H1 (cell line): Measurements from ENCODE around the gene ANKRD36C.
"Not testable (repeated sequence)": the region's sequence is repeated elsewhere in the genome, so short reads cannot be mapped to it uniquely, and the experiment has no call there.

Experiments
- HDAC6 ChIP-seq: IDR thresholded peaks from one replicate; pipeline ENCODE4 v1.7.1; 2012; ENCODE audit warnings: low read depth, mild to moderate bottlenecking, inconsistent platforms, low read length, moderate library complexity
- JUN ChIP-seq: IDR thresholded peaks from 2 replicates; pipeline ENCODE4 v1.6.1; 2011; ENCODE audit warnings: low read depth, mild to moderate bottlenecking, improper control_type of control experiment, low read length
- KDM1A ChIP-seq: fragments of 200-600, 300-600 bp; sonication (generic); IDR thresholded peaks from 2 replicates; pipeline ENCODE4 v1.7.1; 2016; ENCODE audit warnings: mild to moderate bottlenecking, low read length, borderline replicate concordance
- MAFK ChIP-seq: IDR thresholded peaks from 2 replicates; pipeline ENCODE4 v1.6.1; 2012; ENCODE audit warnings: low read depth, mild to moderate bottlenecking, improper control_type of control experiment, low read length
- POLR2A ChIP-seq, 2 experiments: IDR thresholded peaks; 1 replicate in 1 of 2; 2 replicates in 1 of 2; pipeline ENCODE4 v1.6.1; 2011; ENCODE audit warnings: low read depth in 2 of 2, low read length in 2 of 2, mild to moderate bottlenecking in 2 of 2; ENCODE audit errors: control extremely low read depth in 1 of 2
- POLR2AphosphoS5 ChIP-seq: IDR thresholded peaks from 2 replicates; pipeline ENCODE4 v1.6.1; 2011; ENCODE audit warnings: low read depth, low read length
- SIN3A ChIP-seq, 2 experiments: IDR thresholded peaks in 1 of 2; conservative IDR thresholded peaks in 1 of 2; 2 replicates each; pipeline ENCODE4 v1.6.1; 2011 to 2012; ENCODE audit warnings: low read length in 2 of 2, improper control_type of control experiment in 1 of 2, low read depth in 1 of 2, mild to moderate bottlenecking in 1 of 2
- SP1 ChIP-seq: IDR thresholded peaks from 2 replicates; pipeline ENCODE4 v1.6.1; 2011; ENCODE audit warnings: low read depth, low read length
- TAF1 ChIP-seq: IDR thresholded peaks from 2 replicates; pipeline ENCODE4 v1.6.1; 2011; ENCODE audit warnings: mild to moderate bottlenecking, low read depth, low read length
- TEAD4 ChIP-seq: IDR thresholded peaks from 2 replicates; pipeline ENCODE4 v1.6.1; 2012; ENCODE audit warnings: low read depth, low read length, inconsistent platforms, mixed read lengths
- TF ChIP-seq, protein P1 (sequence below), 3 experiments: IDR thresholded peaks; 1 replicate in 2 of 3; 2 replicates in 1 of 3; pipeline versions ENCODE4 v1.5.1 to v1.6.1; 2011; ENCODE audit warnings: low read length in 3 of 3, mild to moderate bottlenecking in 3 of 3, inconsistent platforms in 2 of 3, low read depth in 1 of 3, moderate library complexity in 1 of 3; ENCODE audit not compliant: insufficient read depth in 1 of 3; ENCODE audit errors: control extremely low read depth in 1 of 3
- TF ChIP-seq, protein P2 (sequence below): IDR thresholded peaks from 2 replicates; pipeline ENCODE4 v1.6.1; 2011; ENCODE audit warnings: low read depth, mild to moderate bottlenecking, low read length; ENCODE audit not compliant: insufficient read depth

DNA sequence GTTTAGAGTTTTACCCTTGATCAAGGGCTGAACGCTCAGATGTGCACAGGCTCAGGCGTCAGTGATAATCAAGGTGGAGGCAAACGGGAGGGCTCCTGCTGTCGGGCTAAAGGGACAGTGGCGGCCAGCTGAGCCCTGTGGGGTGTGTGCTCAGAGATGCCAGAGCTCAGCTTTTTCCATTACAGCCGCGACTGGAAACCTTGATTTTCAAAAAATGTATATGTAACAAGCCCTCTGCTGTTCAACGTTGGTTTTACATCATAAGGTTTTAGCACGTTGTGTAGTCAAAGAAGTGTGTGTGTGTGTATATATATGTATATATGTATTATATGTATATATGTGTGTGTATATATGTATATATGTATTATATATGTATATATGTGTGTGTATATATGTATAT is 201.4 kb downstream of the ANKRD36C start:
- TF ChIP-seq, protein P1, sequence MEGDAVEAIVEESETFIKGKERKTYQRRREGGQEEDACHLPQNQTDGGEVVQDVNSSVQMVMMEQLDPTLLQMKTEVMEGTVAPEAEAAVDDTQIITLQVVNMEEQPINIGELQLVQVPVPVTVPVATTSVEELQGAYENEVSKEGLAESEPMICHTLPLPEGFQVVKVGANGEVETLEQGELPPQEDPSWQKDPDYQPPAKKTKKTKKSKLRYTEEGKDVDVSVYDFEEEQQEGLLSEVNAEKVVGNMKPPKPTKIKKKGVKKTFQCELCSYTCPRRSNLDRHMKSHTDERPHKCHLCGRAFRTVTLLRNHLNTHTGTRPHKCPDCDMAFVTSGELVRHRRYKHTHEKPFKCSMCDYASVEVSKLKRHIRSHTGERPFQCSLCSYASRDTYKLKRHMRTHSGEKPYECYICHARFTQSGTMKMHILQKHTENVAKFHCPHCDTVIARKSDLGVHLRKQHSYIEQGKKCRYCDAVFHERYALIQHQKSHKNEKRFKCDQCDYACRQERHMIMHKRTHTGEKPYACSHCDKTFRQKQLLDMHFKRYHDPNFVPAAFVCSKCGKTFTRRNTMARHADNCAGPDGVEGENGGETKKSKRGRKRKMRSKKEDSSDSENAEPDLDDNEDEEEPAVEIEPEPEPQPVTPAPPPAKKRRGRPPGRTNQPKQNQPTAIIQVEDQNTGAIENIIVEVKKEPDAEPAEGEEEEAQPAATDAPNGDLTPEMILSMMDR (IDR thresholded peaks at IDR 0.05; ENCODE audit: control extremely low read depth in 1 of 3, insufficient read depth in 1 of 3, low read depth in 1 of 3, low read length in 3 of 3) = not testable (repeated sequence)
- TF ChIP-seq, protein P2, sequence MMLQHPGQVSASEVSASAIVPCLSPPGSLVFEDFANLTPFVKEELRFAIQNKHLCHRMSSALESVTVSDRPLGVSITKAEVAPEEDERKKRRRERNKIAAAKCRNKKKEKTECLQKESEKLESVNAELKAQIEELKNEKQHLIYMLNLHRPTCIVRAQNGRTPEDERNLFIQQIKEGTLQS = not testable (repeated sequence)
- TF ChIP-seq POLR2AphosphoS5; MAFK; SP1; POLR2A (IDR thresholded peaks at IDR 0.05; ENCODE audit: control extremely low read depth in 1 of 2, low read depth in 2 of 2, low read length in 2 of 2); TEAD4; TAF1; JUN; SIN3A (conservative IDR thresholded peaks at IDR 0.05 in 1 of 2, IDR thresholded peaks at IDR 0.05 in 1 of 2; ENCODE audit: low read depth in 1 of 2, low read length in 2 of 2); KDM1A; HDAC6: not testable (repeated sequence)
